Hindlimb muscle (tissue), 1 donor: Measurements from ENCODE around the gene RNF19B. TPM values are rescaled to one million over a fixed set of nuclear protein-coding genes. Genes with fewer than 3 reads are reported as not detected.

Experiments used
- polyA plus RNA-seq: library from polyadenylated mRNA; unstranded; fragments of 120-200 nt; gene quantifications from one replicate; pipeline ENCODE4 v1.2.1, GENCODE V29; 2013; ENCODE audit not compliant: insufficient read length

RNF19B gene
- polyA plus RNA-seq, 1 donor = 12.0 TPM

Other genes starting within 250 kb of the RNF19B start
- 40.4 TPM for gene YARS1, start 147.5 kb downstream of the RNF19B start, polyA plus RNA-seq
- gene S100PBP, start 147.2 kb downstream of the RNF19B start, polyA plus RNA-seq = 23.7 TPM
- 209 TPM for gene FNDC5, start 93.9 kb downstream of the RNF19B start, polyA plus RNA-seq
- 0.92 TPM for gene HPCA, start 78.3 kb downstream of the RNF19B start, polyA plus RNA-seq
- 5.7 TPM for gene TMEM54, start 63.4 kb downstream of the RNF19B start, polyA plus RNA-seq
- gene AK2, start 72.1 kb upstream of the RNF19B start, polyA plus RNA-seq = 124 TPM
- 5.2 TPM for gene AZIN2, start 116.3 kb upstream of the RNF19B start, polyA plus RNA-seq
- 7.5 TPM for gene TRIM62, start 217.2 kb upstream of the RNF19B start, polyA plus RNA-seq